Stimulated activated naive CD8-positive, alpha-beta T cell treated with anti-CD3 and anti-CD28 coated beads, Interleukin-15, Interleukin-2, amounts not matched to agents 100 U/mL and 50 U/mL, for 24 hours (primary cell): ENCODE data around the gene GIMAP2.
"Not testable (repeated sequence)": the region's sequence is repeated elsewhere in the genome, so short reads cannot be mapped to it uniquely, and the experiment has no call there.

Source experiments
- ATAC-seq: fragments of 150-1000 bp; cut with Tn5 transposase; one replicate; pipeline ENCODE4 v1.10.0; 2021
- DNase-seq: peaks from one replicate; pipeline ENCODE4 v3.0.0; 2021

The GIMAP2 gene

GRCh38 chr7:150676854-150677253 lies 8.7 kb upstream of the GIMAP2 start:
- not testable (repeated sequence) for DNase-seq, ATAC-seq

DNA sequence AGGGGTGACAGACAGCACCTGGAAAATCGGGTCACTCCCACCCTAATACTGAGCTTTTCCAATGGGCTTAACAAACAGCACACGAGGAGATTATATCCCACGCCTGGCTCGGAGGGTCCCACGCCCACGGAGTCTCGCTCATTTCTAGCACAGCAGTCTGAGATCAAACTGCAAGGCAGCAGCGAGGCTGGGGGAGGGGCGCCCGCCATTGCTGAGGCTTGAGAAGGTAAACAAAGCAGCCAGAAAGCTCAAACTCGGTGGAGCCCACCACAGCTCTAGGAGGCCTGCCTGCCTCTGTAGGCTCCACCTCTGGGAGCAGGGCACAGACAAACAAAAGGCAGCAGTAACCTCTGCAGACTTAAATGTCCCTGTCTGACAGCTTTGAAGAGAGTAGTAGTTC lies 6.9 kb upstream of the GIMAP2 start:
- not testable (repeated sequence) for ATAC-seq
- DNase-seq: peak; percentile 42

DNA sequence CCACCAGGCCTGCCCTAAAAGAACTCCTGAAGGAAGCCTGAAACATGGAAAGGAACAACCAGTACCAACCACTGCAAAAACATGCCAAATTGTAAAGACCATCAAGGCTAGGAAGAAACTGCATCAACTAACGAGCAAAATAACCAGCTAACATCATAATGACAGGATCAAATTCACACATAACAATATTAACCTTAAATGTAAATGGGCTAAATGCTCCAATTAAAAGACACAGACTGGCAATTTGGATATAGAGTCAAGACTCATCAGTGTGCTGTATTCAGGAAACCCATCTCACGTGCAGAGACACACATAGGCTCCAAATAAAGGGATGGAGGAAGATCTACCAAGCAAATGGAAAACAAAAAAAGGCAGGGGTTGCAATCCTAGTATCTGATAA lies 5.1 kb upstream of the GIMAP2 start:
- ATAC-seq: not testable (repeated sequence)

GRCh38 chr7:150686030-150686631 lies 625 bp downstream of the GIMAP2 start:
- DNase-seq: no peak
- ATAC-seq: peak; percentile 44

More for the DNA sequence above, 5.1 kb upstream of the GIMAP2 start:
- DNase-seq: not testable (repeated sequence)

- no peak for ATAC-seq
Observed at GRCh38 chr7:150688630-150689029, 3.1 kb downstream of the GIMAP2 start.

GRCh38 chr7:150695654-150696053 lies 10.1 kb downstream of the GIMAP2 start:
- ATAC-seq (no peak), DNase-seq (no peak)

More at GRCh38 chr7:150688630-150689029, 3.1 kb downstream of the GIMAP2 start:
- DNase-seq: no peak

GRCh38 chr7:150703209-150703608 lies 17.7 kb downstream of the GIMAP2 start:
- ATAC-seq (no peak), DNase-seq (no peak)

DNA sequence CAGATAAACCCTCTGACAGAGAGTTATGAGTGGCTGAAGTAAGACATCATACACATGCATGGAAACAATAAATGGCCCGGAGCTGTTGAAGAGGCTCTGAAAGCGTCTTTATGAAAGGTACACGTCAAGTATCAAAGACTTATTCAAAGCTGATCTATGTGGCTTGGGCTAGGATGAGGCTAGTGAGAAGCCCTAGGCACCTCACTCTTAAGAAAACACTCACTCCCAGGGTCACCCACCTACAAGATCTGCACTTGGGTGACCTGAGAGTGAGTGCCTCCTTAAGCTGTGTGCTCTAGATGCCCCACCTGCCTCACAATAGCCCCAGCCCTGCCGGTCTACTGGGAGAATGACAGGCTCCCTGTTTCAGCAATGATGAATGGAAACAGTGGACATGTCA lies 29.8 kb downstream of the GIMAP2 start:
- DNase-seq: no peak
- peak; percentile 48 for ATAC-seq

- ATAC-seq (no peak), DNase-seq (no peak)
Observed at GRCh38 chr7:150715738-150716137, 30.2 kb downstream of the GIMAP2 start.

DNA sequence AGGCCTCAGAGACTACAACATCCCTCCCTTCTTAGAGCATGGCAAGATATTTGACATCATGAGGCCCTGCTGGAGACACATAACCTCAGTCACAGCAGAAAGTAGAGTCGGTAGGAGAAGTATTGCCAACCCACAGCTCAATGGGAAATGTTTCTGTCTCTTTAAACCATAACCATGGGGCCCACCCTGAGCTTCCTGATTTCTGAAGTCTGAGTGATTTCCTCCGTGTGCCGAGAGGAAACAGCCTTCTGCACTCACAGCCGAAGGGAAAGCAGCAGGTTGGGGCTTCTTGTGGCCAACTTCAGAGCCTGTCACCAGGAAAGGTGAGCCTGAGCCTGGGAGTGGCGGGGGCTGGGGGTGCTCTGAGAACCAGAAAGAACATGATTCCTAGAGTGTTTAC lies 30.9 kb downstream of the GIMAP2 start, which contains the start of gene GIMAP1:
Gene GIMAP1 (plus strand): TSS at position 246 of the 400 bp plus-strand sequence. CDS start 2,435 bp downstream, outside the sequence.
- ATAC-seq: peak; percentile 82
- DNase-seq: peak; percentile 60

DNA sequence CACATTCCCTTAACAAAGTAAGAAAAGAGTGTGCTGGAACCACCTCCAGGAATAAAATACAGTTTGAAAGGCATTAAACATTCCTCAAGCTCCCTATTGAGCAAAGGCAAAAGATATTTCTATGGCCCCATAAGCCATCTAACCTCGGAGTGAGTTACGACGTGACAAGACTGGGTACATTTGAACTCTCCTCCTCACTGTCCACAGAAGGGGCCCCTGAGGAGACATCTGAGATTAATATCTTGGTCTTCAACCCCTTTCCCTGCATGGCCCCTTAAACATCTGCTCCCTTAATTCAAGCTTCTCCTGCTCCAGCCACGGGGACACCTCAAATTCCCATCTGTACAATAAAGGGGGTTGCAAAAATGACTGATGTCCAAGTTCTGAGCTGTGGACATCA lies 31.4 kb downstream of the GIMAP2 start:
- ATAC-seq (no peak), DNase-seq (no peak)

DNA sequence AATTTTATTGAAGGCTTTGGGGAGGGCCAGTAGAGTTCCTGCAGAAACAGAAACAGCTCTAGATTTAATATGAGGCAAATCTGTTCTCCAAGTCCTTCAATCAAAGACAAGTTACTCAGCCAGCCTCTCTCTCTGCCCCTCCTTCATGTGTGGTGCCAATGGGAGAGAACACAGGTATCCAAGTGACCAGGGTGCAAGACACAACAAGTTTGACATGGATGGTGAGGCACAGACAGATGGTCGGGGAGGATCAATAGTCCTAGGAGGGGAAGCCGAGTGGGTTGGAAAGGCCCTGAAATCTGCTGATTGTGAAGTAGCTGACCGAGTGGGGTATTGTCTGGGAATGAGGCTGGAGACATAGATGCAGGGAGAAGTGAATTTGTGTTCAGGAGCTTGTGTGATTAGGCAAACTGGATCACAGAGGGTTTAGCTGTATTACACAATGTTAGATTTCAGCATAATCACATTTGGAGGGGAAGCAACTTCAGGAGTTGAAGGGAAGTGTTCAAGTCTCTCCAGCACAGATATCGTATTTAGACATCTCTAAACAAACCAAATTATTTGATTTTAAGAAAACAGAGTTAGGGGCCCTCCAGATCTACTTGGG lies 32.4 kb downstream of the GIMAP2 start:
- ATAC-seq (no peak), DNase-seq (no peak)

GRCh38 chr7:150719436-150719835 lies 33.9 kb downstream of the GIMAP2 start:
- no peak for DNase-seq
- ATAC-seq: no peak

GRCh38 chr7:150719960-150720891 lies 34.7 kb downstream of the GIMAP2 start:
- ATAC-seq (no peak), DNase-seq (no peak)

DNA sequence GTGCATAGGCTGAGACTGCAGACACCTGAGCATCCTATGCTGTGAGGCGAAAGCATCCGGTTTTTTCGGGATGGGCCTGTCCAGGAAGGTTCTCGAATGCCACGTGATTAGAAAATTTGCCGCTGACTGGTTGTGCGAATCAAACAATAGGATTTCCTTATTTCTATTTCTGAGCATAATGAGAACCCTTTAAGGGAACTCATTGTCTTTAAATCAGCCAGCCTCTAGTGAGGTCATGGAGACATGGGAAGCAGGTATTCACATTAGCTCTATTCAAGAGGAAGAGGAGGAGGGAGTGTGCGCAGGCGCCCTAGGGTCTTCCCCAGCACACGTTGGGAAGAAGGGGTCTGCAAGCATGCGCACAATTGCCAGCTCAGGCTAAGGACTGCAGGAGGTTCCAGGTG lies 36.5 kb downstream of the GIMAP2 start:
- no peak for ATAC-seq

DNA sequence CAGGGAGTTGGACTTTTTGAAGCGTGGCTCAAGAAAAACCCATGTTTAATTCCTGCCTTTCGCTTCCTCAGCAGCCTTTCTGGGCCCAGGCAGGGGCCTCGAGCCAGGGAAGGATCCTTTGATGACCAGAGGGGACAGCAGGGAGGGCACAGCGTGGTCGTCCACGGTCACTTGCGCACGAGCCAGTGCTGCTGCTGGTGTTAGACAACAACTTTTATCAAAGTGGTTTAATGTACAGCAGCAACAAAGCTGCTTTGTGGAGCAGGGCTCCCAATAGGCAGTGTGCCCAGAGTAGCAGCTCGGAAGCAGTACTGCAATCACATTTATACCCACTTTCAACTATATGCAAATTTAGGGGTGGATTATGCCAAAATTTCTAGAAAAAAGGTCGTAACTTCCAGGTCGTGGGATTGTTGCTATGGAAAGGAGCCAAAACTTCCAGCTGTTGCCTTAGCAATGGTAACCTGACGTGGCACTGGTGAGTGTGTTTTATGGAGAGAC lies 37.0 kb downstream of the GIMAP2 start:
- DNase-seq (no peak), ATAC-seq (no peak)

More for the DNA sequence above, 36.5 kb downstream of the GIMAP2 start:
- DNase-seq: no peak

DNA sequence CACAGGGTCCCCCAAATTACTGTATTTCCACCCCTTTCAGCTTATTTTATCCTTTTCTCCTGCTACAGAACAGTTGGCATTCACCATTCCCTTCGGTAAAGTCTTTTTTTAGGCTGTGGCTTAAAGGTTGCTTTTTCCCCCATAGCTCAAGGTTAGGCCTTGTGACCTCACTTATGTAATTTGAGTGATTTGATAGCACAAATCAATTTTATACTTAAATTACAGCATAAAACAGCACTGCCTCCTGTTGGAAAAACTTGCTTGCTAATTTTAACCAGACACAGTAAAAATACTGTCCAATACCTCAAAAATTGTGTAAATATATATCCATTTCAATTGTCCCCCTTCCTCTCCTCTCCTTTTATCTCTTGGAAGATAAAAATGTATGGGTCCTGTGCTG lies 38.0 kb downstream of the GIMAP2 start:
- no peak for ATAC-seq
- DNase-seq: no peak

DNA sequence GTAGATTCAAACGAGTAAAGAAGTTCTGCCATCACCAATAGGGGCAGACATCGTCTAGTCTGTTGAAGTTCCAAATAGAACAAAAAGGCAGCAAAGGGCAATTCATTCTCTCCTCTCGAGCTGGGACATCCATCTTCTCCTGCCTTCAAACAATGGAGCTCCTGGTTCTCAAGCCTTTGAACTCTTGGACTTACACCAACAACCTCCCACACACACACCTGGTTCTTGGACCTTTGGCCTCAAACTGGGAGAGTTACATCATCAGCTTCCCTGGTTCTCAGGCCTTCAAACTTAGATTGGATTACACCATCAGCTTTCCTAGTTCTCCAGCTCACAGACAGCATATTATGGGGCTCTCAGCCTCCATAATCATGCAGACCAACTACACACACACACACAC lies 41.9 kb downstream of the GIMAP2 start:
- ATAC-seq: no peak

DNA sequence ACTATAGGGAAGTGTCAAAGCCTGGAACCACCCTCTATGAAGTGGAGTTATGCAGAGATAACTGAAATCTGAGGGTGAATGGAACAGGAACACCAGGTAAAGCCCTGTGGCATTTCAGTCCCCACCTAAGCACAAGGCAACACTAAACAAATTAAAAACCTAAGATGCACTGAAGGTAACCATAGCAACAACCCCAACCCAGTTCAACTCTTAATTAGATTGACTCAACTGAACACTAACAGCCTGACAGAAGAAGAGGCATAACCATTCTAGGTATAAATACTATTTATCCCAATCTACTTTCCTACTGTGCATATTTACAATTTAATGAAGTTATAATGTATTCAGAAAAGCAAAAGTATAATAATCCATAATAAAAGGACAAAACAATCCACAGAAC lies 42.5 kb downstream of the GIMAP2 start:
- DNase-seq: no peak
- ATAC-seq: no peak

More for the DNA sequence above, 41.9 kb downstream of the GIMAP2 start:
- DNase-seq: no peak

DNA sequence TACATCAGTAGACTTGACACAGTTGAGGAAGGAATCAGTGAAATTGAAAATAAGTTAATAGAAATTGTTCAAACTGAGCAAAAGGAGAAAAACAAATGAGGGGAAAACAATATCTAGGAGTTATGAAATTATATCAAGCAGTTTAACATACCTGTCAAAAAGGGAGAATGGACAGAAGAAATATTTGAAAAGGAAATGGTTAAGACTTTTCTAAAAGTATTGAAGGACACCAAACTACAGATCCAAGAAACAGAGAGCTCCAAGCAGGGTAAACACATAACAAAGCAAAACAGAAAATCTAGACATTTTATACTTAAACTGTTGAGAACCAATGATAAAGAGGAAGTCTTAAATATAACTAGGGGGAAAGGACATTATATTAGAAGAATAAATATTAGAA lies 43.1 kb downstream of the GIMAP2 start:
- DNase-seq: no peak
- ATAC-seq: no peak

- peak; percentile 43 for DNase-seq
- peak; percentile 52 for ATAC-seq
Observed at GRCh38 chr7:150731916-150732315, 46.4 kb downstream of the GIMAP2 start.

GRCh38 chr7:150732786-150733481 lies 47.4 kb downstream of the GIMAP2 start:
- DNase-seq (peak; percentile 15), ATAC-seq (peak; percentile 16)
